Cerebellar cortex (tissue), 1 donor: ENCODE measurements around the gene SERPINA12.

Source experiments
- DNase-seq: peaks from one replicate; pipeline ENCODE4 v3.0.0-alpha.2; 2015; ENCODE audit warnings: low spot score

The SERPINA12 gene

GRCh38 chr14:94509356-94509755 is at the start of gene SERPINA12:
Gene SERPINA12 (minus strand): TSS chr14:94509469. CDS start chr14:94498397, 11,072 bp downstream.
- no peak for DNase-seq

GRCh38 chr14:94558842-94559241 is 49.6 kb upstream of the SERPINA12 start:
- DNase-seq, result no peak

GRCh38 chr14:94557327-94557726 is 48.1 kb upstream of the SERPINA12 start:
- no peak for DNase-seq

GRCh38 chr14:94555991-94556390 is 46.7 kb upstream of the SERPINA12 start:
- DNase-seq, result no peak

GRCh38 chr14:94550041-94550440 is 40.8 kb upstream of the SERPINA12 start:
- no peak for DNase-seq

GRCh38 chr14:94548999-94549985 is 40.0 kb upstream of the SERPINA12 start:
- DNase-seq, result peak; percentile 18

- DNase-seq, result no peak
Observed at GRCh38 chr14:94548131-94548998, 39.1 kb upstream of the SERPINA12 start.

GRCh38 chr14:94547726-94548125 is 38.5 kb upstream of the SERPINA12 start:
- no peak for DNase-seq

GRCh38 chr14:94547151-94547680 is 37.9 kb upstream of the SERPINA12 start:
- no peak for DNase-seq

GRCh38 chr14:94545131-94545841 is 36.0 kb upstream of the SERPINA12 start:
- no peak for DNase-seq

- DNase-seq, result no peak
Observed at GRCh38 chr14:94544726-94545125, 35.5 kb upstream of the SERPINA12 start.

GRCh38 chr14:94543449-94544124 is 34.3 kb upstream of the SERPINA12 start:
- no peak for DNase-seq

- no peak for DNase-seq
Observed at GRCh38 chr14:94542811-94543440, 33.7 kb upstream of the SERPINA12 start.

- DNase-seq, result no peak
Observed at GRCh38 chr14:94542111-94542810, 33.0 kb upstream of the SERPINA12 start.

- DNase-seq, result no peak
Observed at GRCh38 chr14:94541234-94541975, 32.1 kb upstream of the SERPINA12 start.

- no peak for DNase-seq
Observed at GRCh38 chr14:94540031-94540794, 30.9 kb upstream of the SERPINA12 start.

GRCh38 chr14:94539181-94539580 is 29.9 kb upstream of the SERPINA12 start:
- no peak for DNase-seq

- no peak for DNase-seq
Observed at GRCh38 chr14:94538070-94538740, 28.9 kb upstream of the SERPINA12 start.
